ENCODE measurements around the gene CNN2. TPM values are rescaled to one million over a fixed set of nuclear protein-coding genes. Genes with fewer than 3 reads are reported as not detected.
A peak's percentile ranks its signal among the peaks of the same experiment; 100 is the strongest.

Gene CNN2
- total and polyA plus RNA-seq, 4 donors = 10.1 to 38.4 (median 26.8) TPM

- Histone ChIP-seq H3K9me3 (ENCODE audit: control insufficient read depth in 4 of 4, low read length in 3 of 4) (no peaks in the 10 kb centered on the region), H3K4me3 (ENCODE audit: low read depth in 1 of 3, low read length in 3 of 3) (peak overlapping the region; percentile 2 to 56 (median 54)), H3K4me1 (ENCODE audit: control insufficient read depth in 4 of 4, insufficient read depth in 4 of 4, low read length in 3 of 4) (peaks cover 2 to 32% (median 14%) of the 10 kb centered on the region in 4 donors), H3K9ac (ENCODE audit: low read depth in 1 of 2, low read length in 2 of 2) (peak overlapping the region in 1 of 2 donors; percentile 14), H3K27me3 (ENCODE audit: control insufficient read depth in 4 of 4, insufficient read depth in 4 of 4, low read length in 3 of 4) (peaks cover 0 to 7% (median 2%) of the 10 kb centered on the region in 4 donors), H3K36me3 (ENCODE audit: control insufficient read depth in 4 of 4, insufficient read depth in 3 of 4, low read depth in 1 of 4, low read length in 3 of 4) (peaks cover 0 to 1% (median 0%) of the 10 kb centered on the region in 4 donors), H3K27ac (ENCODE audit: low read depth in 1 of 2, low read length in 2 of 2) (peak overlapping the region; percentile 76 to 79)
- TF ChIP-seq ATF3 (IDR thresholded peaks at IDR 0.05) (no peak), YY1 (IDR thresholded peaks at IDR 0.05) (no peak), FOXA2 (IDR thresholded peaks at IDR 0.05) (no peak), HNF4A (conservative IDR thresholded peaks at IDR 0.05) (no peak), CTCF (IDR thresholded peaks at IDR 0.05; ENCODE audit: low read depth, low read length, missing input control) (no peak), SP1 (IDR thresholded peaks at IDR 0.05) (no peak), GABPA (IDR thresholded peaks at IDR 0.05 in 1 of 2, conservative IDR thresholded peaks at IDR 0.05 in 1 of 2) (no peak), HNF4G (IDR thresholded peaks at IDR 0.05) (no peak), EGR1 (IDR thresholded peaks at IDR 0.05; ENCODE audit: low read depth in 2 of 2) (no peak), TAF1 (conservative IDR thresholded peaks at IDR 0.05) (no peak), REST (IDR thresholded peaks at IDR 0.05) (no peak), NR2F2 (IDR thresholded peaks at IDR 0.05) (no peak), RAD21 (IDR thresholded peaks at IDR 0.05) (no peak)
- DNase-seq (ENCODE audit: low spot score) = no peak
- 6% methylated on average over 38 of the region's 38 CpGs for WGBS
Observed at GRCh38 chr19:1067341-1067957, 41.0 kb downstream of the CNN2 start.

GRCh38 chr19:1068009-1069001 lies 41.9 kb downstream of the CNN2 start:
- WGBS = 60% methylated on average over 45 of the region's 45 CpGs
- no peak overlapping the region for H3K9ac ChIP-seq (ENCODE audit: low read depth in 1 of 2, low read length in 2 of 2)
- TF ChIP-seq FOXA1 (IDR thresholded peaks at IDR 0.05) (no peak), YY1 (IDR thresholded peaks at IDR 0.05) (no peak), FOXA2 (IDR thresholded peaks at IDR 0.05) (no peak), MAX (IDR thresholded peaks at IDR 0.05) (no peak), NR2F2 (IDR thresholded peaks at IDR 0.05) (peak; percentile 73)
- no peak for DNase-seq (ENCODE audit: low spot score)
- H3K4me1 ChIP-seq (ENCODE audit: control insufficient read depth in 4 of 4, insufficient read depth in 4 of 4, low read length in 3 of 4) = peaks cover 2 to 32% (median 14%) of the 10 kb centered on the region in 4 donors
- H3K27me3 ChIP-seq (ENCODE audit: control insufficient read depth in 4 of 4, insufficient read depth in 4 of 4, low read length in 3 of 4) = peaks cover 0 to 7% (median 2%) of the 10 kb centered on the region in 4 donors
- peak overlapping the region; percentile 76 to 79 for H3K27ac ChIP-seq (ENCODE audit: low read depth in 1 of 2, low read length in 2 of 2)
- no peaks in the 10 kb centered on the region for H3K9me3 ChIP-seq (ENCODE audit: control insufficient read depth in 4 of 4, low read length in 3 of 4)
- peaks cover 0 to 1% (median 0%) of the 10 kb centered on the region in 4 donors for H3K36me3 ChIP-seq (ENCODE audit: control insufficient read depth in 4 of 4, insufficient read depth in 3 of 4, low read depth in 1 of 4, low read length in 3 of 4)
- H3K4me3 ChIP-seq (ENCODE audit: low read depth in 1 of 3, low read length in 3 of 3) = peak overlapping the region in 2 of 3 donors; percentile 19 to 56

Measured in liver (tissue), 9 donors.